DOHH2 (cell line): Measurements from ENCODE around the gene MLLT3.

Experiments
- H3F3A ChIP-seq: fragments of 200-600 bp; sonication (generic), shearing (Covaris generic); 2 replicates; pipeline ENCODE4 v1.6.0; 2016; ENCODE audit warnings: antibody characterized with exemption, mild to moderate bottlenecking; ENCODE audit not compliant: control insufficient read depth, insufficient read depth
- H3K27ac ChIP-seq: fragments of 200-600 bp; sonication (generic); 2 replicates; pipeline ENCODE4 v1.5.1; 2014; ENCODE audit warnings: low read depth, mild to moderate bottlenecking, low read length, moderate library complexity
- H3K27me3 ChIP-seq: fragments of 200-600 bp; sonication (generic); 2 replicates; pipeline ENCODE4 v1.6.1; 2014; ENCODE audit warnings: mild to moderate bottlenecking, low read length, mixed read lengths; ENCODE audit not compliant: control insufficient read depth
- H3K36me3 ChIP-seq: fragments of 200-600 bp; sonication (generic); 2 replicates; pipeline ENCODE4 v1.6.1; 2014; ENCODE audit warnings: mild to moderate bottlenecking, low read length, moderate library complexity, mixed read lengths; ENCODE audit not compliant: control insufficient read depth
- H3K4me1 ChIP-seq: fragments of 200-600 bp; sonication (generic); 2 replicates; pipeline ENCODE4 v1.6.1; 2014; ENCODE audit warnings: mild to moderate bottlenecking, low read length, mixed read lengths; ENCODE audit not compliant: control insufficient read depth
- H3K4me2 ChIP-seq: fragments of 200-600 bp; sonication (generic); 2 replicates; pipeline ENCODE4 v1.6.0; 2014; ENCODE audit warnings: mild to moderate bottlenecking, low read length, moderate library complexity
- H3K4me3 ChIP-seq: fragments of 200-600 bp; sonication (generic); 2 replicates; pipeline ENCODE4 v1.5.1; 2014; ENCODE audit warnings: mild to moderate bottlenecking, low read length, mixed read lengths
- H3K79me2 ChIP-seq: fragments of 200-600 bp; sonication (generic); 2 replicates; pipeline ENCODE4 v1.6.1; 2014; ENCODE audit warnings: mild to moderate bottlenecking, low read length, mixed read lengths; ENCODE audit not compliant: control insufficient read depth
- H3K9me2 ChIP-seq: fragments of 200-600 bp; sonication (generic); replicated peaks from 2 replicates; pipeline ENCODE4 v1.6.1; 2014; ENCODE audit warnings: mild to moderate bottlenecking, low read length, mixed read lengths; ENCODE audit not compliant: control insufficient read depth
- H3K9me3 ChIP-seq: fragments of 200-600 bp; sonication (generic); 2 replicates; pipeline ENCODE4 v1.6.1; 2014; ENCODE audit warnings: antibody characterized with exemption, low read length, mixed read lengths; ENCODE audit not compliant: control insufficient read depth, insufficient read depth
- H4K20me1 ChIP-seq: fragments of 200-600 bp; sonication (generic); 2 replicates; pipeline ENCODE4 v1.6.0; 2014; ENCODE audit warnings: low read depth, mild to moderate bottlenecking, antibody characterized with exemption, low read length, moderate library complexity; ENCODE audit not compliant: control insufficient read depth, insufficient read depth
- CTCF ChIP-seq: fragments of 200-600 bp; sonication (generic); IDR thresholded peaks from one replicate; pipeline ENCODE4 v1.5.1; 2014; ENCODE audit warnings: antibody characterized with exemption, mild to moderate bottlenecking, low read depth, low read length; ENCODE audit not compliant: poor library complexity, severe bottlenecking
- EZH2phosphoT487 ChIP-seq: fragments of 200-600 bp; sonication (generic); IDR thresholded peaks from 2 replicates; pipeline ENCODE4 v1.6.1; 2017; ENCODE audit warnings: borderline replicate concordance, mild to moderate bottlenecking, antibody characterized with exemption, low read length, moderate library complexity, mixed read lengths

The MLLT3 gene

GRCh38 chr9:20379804-20380225 is 242.5 kb downstream of the MLLT3 start:
- H3K27ac ChIP-seq = no peak overlapping the region
- peaks cover 62% of the 10 kb centered on the region for H3K4me1 ChIP-seq
- H3K9me2 ChIP-seq = no peaks in the 10 kb centered on the region
- no peaks in the 10 kb centered on the region for H4K20me1 ChIP-seq
- no peaks in the 10 kb centered on the region for H3F3A ChIP-seq
- H3K9me3 ChIP-seq = no peaks in the 10 kb centered on the region
- H3K4me3 ChIP-seq = no peak overlapping the region
- no peaks in the 10 kb centered on the region for H3K27me3 ChIP-seq
- H3K79me2 ChIP-seq = no peaks in the 10 kb centered on the region
- TF ChIP-seq CTCF = no peak
- no peak for TF ChIP-seq EZH2phosphoT487
- H3K36me3 ChIP-seq = no peaks in the 10 kb centered on the region
- H3K4me2 ChIP-seq = no peak overlapping the region

GRCh38 chr9:20378851-20379250 is 243.4 kb downstream of the MLLT3 start:
- no peaks in the 10 kb centered on the region for H4K20me1 ChIP-seq
- no peak overlapping the region for H3K4me2 ChIP-seq
- no peak overlapping the region for H3K27ac ChIP-seq
- H3K4me3 ChIP-seq = no peak overlapping the region
- no peaks in the 10 kb centered on the region for H3K79me2 ChIP-seq
- no peaks in the 10 kb centered on the region for H3F3A ChIP-seq
- H3K4me1 ChIP-seq = peaks cover 72% of the 10 kb centered on the region
- H3K36me3 ChIP-seq = no peaks in the 10 kb centered on the region
- no peaks in the 10 kb centered on the region for H3K9me2 ChIP-seq
- H3K9me3 ChIP-seq = no peaks in the 10 kb centered on the region
- TF ChIP-seq EZH2phosphoT487 = no peak
- TF ChIP-seq CTCF = no peak
- H3K27me3 ChIP-seq = no peaks in the 10 kb centered on the region

- Histone ChIP-seq H3K27me3 (no peaks in the 10 kb centered on the region), H3K36me3 (no peaks in the 10 kb centered on the region), H3K4me1 (peaks cover 83% of the 10 kb centered on the region), H4K20me1 (no peaks in the 10 kb centered on the region), H3F3A (peaks cover 8% of the 10 kb centered on the region), H3K9me3 (no peaks in the 10 kb centered on the region), H3K27ac (no peak overlapping the region), H3K79me2 (no peaks in the 10 kb centered on the region), H3K4me3 (no peak overlapping the region), H3K4me2 (peak overlapping the region; percentile 52; the same call in 1 of the 2 replicates), H3K9me2 (no peaks in the 10 kb centered on the region)
- TF ChIP-seq CTCF (no peak), EZH2phosphoT487 (no peak)
These were observed 244.5 kb downstream of the MLLT3 start for GRCh38 chr9:20377790-20378189.
